IPS DF 6.9 (cell line): ENCODE results near the gene RLN2.
"Not testable (repeated sequence)": the region's sequence is repeated elsewhere in the genome, so short reads cannot be mapped to it uniquely, and the experiment has no call there.

Experiments used
- DNase-seq: peaks from one replicate; pipeline ENCODE4 v3.0.0-alpha.2; 2013; ENCODE audit warnings: low read depth, low spot score
- H3K27ac ChIP-seq: one replicate; pipeline ENCODE4 v1.5.1; 2013; ENCODE audit warnings: low read length, control low read depth
- H3K27me3 ChIP-seq: 2 replicates; pipeline ENCODE4 v1.6.1; 2013; ENCODE audit warnings: mild to moderate bottlenecking, low read length; ENCODE audit not compliant: control insufficient read depth, insufficient read depth
- H3K36me3 ChIP-seq: 2 replicates; pipeline ENCODE4 v1.6.1; 2013; ENCODE audit warnings: low read length; ENCODE audit not compliant: control insufficient read depth, insufficient read depth
- H3K4me1 ChIP-seq: 2 replicates; pipeline ENCODE4 v1.6.1; 2013; ENCODE audit warnings: low read length; ENCODE audit not compliant: control insufficient read depth, insufficient read depth
- H3K4me3 ChIP-seq: 2 replicates; pipeline ENCODE4 v1.5.1; 2013; ENCODE audit warnings: mild to moderate bottlenecking, low read length
- H3K9me3 ChIP-seq: 2 replicates; pipeline ENCODE4 v1.6.1; 2013; ENCODE audit warnings: low read length, inconsistent platforms; ENCODE audit not compliant: control insufficient read depth, insufficient read depth
- WGBS: extraction: QIAGEN DNeasy Blood & Tissue Kit; methylation state at CpG from one replicate; pipeline ENCODE4 v1.1.7; 2013; ENCODE audit warnings: mixed read lengths, missing lambda C conversion rate; ENCODE audit not compliant: insufficient read length, insufficient coverage; 5-methylcytosine and 5-hydroxymethylcytosine counted together

The RLN2 gene

DNA sequence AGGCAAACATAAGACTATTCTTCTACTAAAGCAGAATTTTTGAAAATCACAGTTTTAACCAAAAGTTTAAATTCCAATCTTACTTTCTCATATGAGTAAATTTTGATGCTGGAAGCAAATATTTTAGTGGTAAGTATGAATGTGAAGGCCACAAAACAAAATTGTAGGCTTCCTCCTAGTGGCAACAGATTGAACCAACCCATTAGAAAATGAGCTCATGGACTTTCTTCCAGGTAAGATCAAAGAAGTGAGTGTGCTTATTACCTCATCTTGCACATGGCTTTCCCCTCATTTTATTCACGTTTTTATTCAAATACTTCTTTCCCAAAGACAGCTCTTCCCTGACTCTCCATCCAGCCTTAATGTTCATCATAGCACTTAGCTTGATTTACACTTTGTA, 16.5 kb upstream of the RLN2 start:
- no peaks in the 10 kb centered on the region for H3K9me3 ChIP-seq
- no peak overlapping the region for H3K27ac ChIP-seq
- H3K27me3 ChIP-seq: no peaks in the 10 kb centered on the region
- no peak for DNase-seq
- no peak overlapping the region for H3K4me3 ChIP-seq
- no CpG with 5 or more reads among the region's 1 CpG for WGBS
- no peaks in the 10 kb centered on the region for H3K4me1 ChIP-seq
- no peaks in the 10 kb centered on the region for H3K36me3 ChIP-seq

DNA sequence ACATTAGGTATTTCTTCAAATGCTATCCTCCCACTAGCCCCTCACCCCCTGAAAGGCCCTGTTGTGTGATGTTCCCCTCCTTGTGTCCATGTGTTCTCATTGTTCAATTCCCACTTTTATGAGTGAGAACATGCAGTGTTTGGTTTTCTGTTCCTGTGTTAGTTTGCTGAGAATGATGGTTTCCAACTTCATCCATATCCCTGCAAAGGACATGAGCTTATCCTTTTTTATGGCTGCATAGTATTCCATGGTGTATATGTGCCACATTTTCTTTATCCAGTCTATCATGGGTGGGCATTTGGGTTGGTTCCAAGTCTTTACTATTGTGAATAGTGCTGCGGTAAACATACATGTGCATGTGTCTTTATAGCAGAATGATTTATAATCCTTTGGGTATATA, 11.9 kb upstream of the RLN2 start:
- not testable (repeated sequence) for DNase-seq, H3K36me3 ChIP-seq, H3K27ac ChIP-seq, H3K27me3 ChIP-seq, H3K9me3 ChIP-seq, H3K4me1 ChIP-seq, H3K4me3 ChIP-seq
- WGBS: no CpG with 5 or more reads among the region's 1 CpG

DNA sequence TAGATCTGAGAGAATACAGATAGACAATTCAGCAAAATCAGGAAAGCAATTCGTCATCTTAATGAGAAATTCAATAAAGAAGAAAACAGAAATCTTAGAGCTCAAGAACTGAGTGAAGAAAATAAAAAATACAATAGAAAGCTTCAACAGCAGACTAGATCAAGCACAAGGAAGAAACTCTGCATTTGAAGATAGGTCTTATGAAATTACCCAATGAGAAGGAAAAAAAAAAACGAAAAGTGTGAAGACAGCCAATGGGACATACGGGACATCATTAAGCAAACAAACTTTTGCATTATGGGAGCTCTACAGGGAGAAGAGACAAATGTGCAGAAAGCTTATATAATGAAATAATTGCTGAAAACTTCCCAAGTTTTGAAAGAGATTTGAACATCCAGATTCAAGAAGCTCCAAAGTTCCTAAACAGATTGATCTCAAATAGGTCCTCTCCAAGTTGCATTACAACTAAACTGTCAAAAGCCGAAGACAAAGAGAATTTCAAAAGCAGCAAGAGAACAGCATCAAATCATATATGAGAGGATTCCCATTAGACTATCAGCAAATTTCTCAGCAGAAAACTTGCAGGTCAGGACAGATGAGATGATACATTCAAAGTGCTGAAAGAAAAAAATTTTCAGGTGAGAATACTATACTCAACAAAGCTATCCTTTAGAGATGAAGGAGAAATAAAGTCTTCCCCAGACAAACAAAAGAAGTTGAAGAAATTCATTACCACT, 10.8 kb upstream of the RLN2 start:
- Histone ChIP-seq H3K9me3 (no peaks in the 10 kb centered on the region), H3K4me3 (no peak overlapping the region), H3K27me3 (no peaks in the 10 kb centered on the region), H3K4me1 (no peaks in the 10 kb centered on the region), H3K27ac (no peak overlapping the region), H3K36me3 (no peaks in the 10 kb centered on the region)
- DNase-seq: no peak
- no CpG with 5 or more reads among the region's 4 CpGs for WGBS

DNA sequence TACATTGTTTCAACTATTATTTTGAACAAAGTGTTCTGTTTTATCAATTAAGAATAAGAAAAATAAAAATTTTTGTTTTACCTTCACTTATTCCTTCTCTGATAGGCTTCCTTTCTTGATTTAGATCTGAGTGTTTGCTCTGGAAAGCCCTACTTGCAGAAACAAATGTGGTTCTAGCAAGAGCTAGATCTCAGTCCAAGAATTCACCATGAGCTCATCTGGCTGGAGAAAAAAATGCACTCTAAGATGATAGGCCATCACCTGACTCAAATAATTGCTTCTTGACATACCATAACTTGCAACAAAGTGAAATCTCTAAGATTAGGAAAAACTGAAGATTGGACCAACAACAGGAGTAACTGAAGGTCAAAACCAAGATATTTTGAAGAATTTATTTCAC, 6.3 kb upstream of the RLN2 start:
- Histone ChIP-seq H3K27me3 (no peaks in the 10 kb centered on the region), H3K27ac (no peak overlapping the region), H3K9me3 (no peaks in the 10 kb centered on the region), H3K36me3 (no peaks in the 10 kb centered on the region), H3K4me3 (no peak overlapping the region), H3K4me1 (no peaks in the 10 kb centered on the region)
- no peak for DNase-seq

DNA sequence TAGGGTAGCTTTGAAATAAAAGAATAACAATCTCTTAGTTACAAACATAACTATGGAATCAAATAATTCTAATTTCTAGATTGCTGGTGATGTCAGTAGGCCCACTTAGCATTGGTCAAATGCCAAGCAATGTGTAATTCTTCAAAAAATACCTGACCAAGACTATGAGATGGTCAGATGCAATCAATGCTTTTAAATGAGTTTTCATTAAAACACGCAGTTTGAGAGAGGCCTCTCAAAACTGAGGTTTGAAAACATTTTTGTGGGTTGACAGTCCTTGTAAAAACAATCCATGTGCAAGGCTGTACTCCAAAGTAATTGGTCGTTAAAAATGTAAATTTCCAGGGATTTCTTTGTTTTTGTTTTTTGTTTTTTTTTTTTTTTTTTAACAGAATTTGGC, 1.2 kb upstream of the RLN2 start:
- DNase-seq: no peak
- WGBS: no CpG with 5 or more reads among the region's 2 CpGs

DNA sequence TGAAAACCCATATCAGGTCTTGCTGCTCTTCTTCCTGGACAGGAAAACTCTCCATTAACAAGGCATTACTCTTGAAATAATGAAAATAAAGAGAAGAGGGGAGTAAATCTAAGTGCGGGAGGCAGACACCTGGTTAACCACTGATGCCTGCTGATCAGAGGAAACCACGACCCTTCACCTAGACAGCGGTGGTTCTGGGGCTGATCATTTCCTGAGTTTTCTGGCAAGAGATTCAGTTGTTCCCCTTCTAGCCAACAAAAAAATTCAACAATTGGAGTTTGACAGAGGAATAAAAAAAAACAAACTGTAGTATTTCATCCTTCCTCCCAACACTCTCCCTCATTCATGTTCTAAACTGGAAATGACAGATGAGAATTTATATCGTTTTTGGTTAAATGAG, 3.0 kb downstream of the RLN2 start:
- DNase-seq: no peak
- no peak overlapping the region for H3K4me3 ChIP-seq
- no peaks in the 10 kb centered on the region for H3K4me1 ChIP-seq
- no CpG with 5 or more reads among the region's 4 CpGs for WGBS
- H3K27me3 ChIP-seq: no peaks in the 10 kb centered on the region
- no peaks in the 10 kb centered on the region for H3K9me3 ChIP-seq
- no peaks in the 10 kb centered on the region for H3K36me3 ChIP-seq
- H3K27ac ChIP-seq: no peak overlapping the region

More for the DNA sequence above, 1.2 kb upstream of the RLN2 start:
- Histone ChIP-seq H3K36me3 (no peaks in the 10 kb centered on the region), H3K27ac (no peak overlapping the region), H3K9me3 (no peaks in the 10 kb centered on the region), H3K4me3 (no peak overlapping the region), H3K27me3 (no peaks in the 10 kb centered on the region), H3K4me1 (no peaks in the 10 kb centered on the region)

DNA sequence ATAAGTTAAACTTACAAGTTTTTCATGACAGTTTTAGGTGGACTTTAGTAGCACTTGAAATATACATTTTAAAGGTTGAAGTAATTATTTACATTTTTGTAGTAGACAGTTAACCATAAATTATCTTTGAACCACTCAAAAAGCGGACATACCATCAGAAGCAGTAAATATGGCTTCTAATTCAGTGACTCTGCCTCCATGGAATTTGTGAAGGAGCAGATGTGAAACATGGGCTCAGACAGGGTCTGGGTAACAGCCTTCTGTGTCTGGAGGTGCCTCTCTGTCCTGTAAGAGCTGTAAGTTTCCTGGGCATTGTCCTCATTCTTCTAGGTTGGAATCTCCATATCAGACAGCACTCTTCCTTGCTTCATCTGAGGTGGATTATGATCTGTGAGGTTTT, 12.4 kb downstream of the RLN2 start:
- no peaks in the 10 kb centered on the region for H3K36me3 ChIP-seq
- no peak overlapping the region for H3K4me3 ChIP-seq
- DNase-seq: no peak
- H3K27ac ChIP-seq: no peak overlapping the region
- no CpG with 5 or more reads among the region's 1 CpG for WGBS
- H3K9me3 ChIP-seq: no peaks in the 10 kb centered on the region
- H3K4me1 ChIP-seq: no peaks in the 10 kb centered on the region
- no peaks in the 10 kb centered on the region for H3K27me3 ChIP-seq

DNA sequence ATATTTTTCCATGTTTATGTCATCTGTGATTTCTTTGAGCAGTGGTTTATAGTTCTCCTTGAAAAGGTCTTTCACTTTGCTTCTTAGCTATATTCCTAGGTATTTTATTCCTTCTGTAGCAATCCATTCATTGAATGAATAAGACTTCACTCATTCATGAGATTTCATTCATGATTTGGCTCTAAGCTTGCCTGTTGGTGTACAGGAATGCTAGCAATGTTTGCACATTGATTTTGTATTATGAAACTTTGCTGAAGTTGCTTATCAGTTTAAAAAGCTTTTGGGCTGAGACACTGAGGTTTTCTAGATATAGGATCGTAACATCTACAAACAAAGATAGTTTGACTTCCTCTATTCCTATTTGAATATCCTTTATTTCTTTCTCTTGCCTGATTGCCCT, 15.9 kb downstream of the RLN2 start:
- no peaks in the 10 kb centered on the region for H3K36me3 ChIP-seq
- no peak overlapping the region for H3K27ac ChIP-seq
- no peaks in the 10 kb centered on the region for H3K9me3 ChIP-seq
- no peak for DNase-seq
- no peaks in the 10 kb centered on the region for H3K27me3 ChIP-seq
- H3K4me3 ChIP-seq: no peak overlapping the region
- H3K4me1 ChIP-seq: no peaks in the 10 kb centered on the region
- WGBS: no CpG with 5 or more reads among the region's 1 CpG

DNA sequence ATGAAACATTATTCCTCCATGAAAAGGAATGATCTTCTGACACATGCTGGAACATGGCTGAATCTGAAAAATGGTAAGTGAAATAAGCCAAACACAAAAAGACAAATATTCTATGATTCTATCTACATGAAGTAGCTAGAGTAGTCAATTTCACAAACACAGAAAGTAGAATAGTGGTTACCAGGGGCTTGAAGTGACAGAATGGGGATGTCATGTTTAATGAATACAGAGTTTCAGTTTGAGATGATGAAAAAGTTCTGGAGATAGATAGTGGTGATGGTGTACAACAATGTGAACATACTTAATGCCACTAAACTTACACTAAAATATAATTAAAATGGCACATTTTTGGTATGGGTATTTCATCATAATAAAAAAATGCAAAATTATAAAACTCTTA, 18.3 kb downstream of the RLN2 start:
- DNase-seq: no peak
- Histone ChIP-seq H3K27me3 (no peaks in the 10 kb centered on the region), H3K4me1 (no peaks in the 10 kb centered on the region), H3K9me3 (no peaks in the 10 kb centered on the region), H3K36me3 (no peaks in the 10 kb centered on the region), H3K27ac (no peak overlapping the region), H3K4me3 (no peak overlapping the region)

DNA sequence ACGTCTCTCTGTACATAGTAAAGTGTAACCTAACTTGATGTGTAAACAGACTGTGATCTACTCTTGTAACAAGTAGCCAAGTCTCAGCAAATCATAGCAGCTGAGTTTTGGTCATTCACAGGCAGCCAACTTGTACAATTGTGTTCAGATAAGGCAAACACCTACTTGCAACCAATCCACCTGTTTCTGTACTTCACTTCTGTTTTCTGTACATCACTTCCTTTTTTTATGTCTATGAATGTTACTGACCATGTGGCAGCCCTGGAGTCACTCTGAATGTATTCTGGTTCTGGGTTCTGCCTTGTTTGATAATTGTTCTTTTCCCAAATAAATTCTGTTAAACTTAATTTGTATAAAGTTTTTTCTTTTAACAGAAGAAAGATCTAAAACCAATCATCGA, 26.0 kb downstream of the RLN2 start:
- H3K4me1 ChIP-seq: no peaks in the 10 kb centered on the region
- H3K27me3 ChIP-seq: no peaks in the 10 kb centered on the region
- no peak overlapping the region for H3K27ac ChIP-seq
- no peaks in the 10 kb centered on the region for H3K36me3 ChIP-seq
- no peaks in the 10 kb centered on the region for H3K9me3 ChIP-seq
- WGBS: no CpG with 5 or more reads among the region's 2 CpGs
- no peak for DNase-seq
- no peak overlapping the region for H3K4me3 ChIP-seq

DNA sequence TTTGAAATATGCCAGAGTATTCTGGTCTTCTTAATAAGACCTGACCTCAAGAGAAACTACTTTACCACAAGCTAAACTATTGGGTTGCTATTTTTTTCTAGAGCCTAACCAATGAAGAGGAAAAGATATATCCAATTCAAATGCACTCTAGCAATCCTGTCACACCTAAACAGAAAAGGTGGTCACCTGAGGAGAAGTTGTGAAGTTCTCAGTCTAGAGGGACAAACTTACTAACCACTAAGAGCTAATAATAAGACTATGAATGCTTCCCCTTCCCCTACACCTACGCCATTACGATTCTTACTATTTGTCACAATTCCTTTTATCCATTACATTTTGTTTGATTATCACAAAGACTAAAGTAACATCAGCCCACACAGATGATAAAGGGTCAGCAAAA, 29.7 kb downstream of the RLN2 start:
- H3K27ac ChIP-seq: no peak overlapping the region
- H3K36me3 ChIP-seq: no peaks in the 10 kb centered on the region
- H3K9me3 ChIP-seq: no peaks in the 10 kb centered on the region
- H3K27me3 ChIP-seq: no peaks in the 10 kb centered on the region
- DNase-seq: no peak
- H3K4me1 ChIP-seq: no peaks in the 10 kb centered on the region
- H3K4me3 ChIP-seq: no peak overlapping the region
- WGBS: 100% methylated on average over 2 of the region's 2 CpGs
